ENCODE measurements around the gene IGFALS.

GRCh38 chr16:1809281-1809801 lies 15.8 kb upstream of the IGFALS start:
- no peak for TF ChIP-seq CTCF (IDR thresholded peaks at IDR 0.05; ENCODE audit: insufficient read depth, low read length, poor library complexity, severe bottlenecking)
- TF ChIP-seq EZH2phosphoT487 (conservative IDR thresholded peaks at IDR 0.05; ENCODE audit: low read length), result no peak
